Measurements from ENCODE around the gene POLR1E.

POLR1E gene

DNA sequence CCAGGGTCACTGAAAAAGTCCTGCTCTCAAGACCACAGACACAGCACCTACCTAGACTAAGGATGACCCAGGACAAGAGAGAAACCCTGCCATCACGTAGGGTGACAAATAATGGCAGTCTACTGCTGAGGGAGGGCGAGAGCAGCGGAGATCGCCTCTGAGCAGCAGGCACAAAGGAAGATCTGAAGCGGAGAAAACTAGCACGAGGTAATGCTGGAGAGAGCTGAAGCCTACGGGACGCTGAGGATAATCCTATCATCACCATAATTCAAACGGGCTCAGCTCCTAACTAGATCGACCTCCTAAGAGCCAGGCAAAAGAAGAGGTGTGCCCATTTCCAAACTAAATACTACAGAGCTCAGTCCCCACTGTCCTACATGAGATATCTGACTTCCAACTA is 49.2 kb downstream of the POLR1E start:
- DNase-seq (ENCODE audit: low spot score), result no peak

- DNase-seq (ENCODE audit: low spot score), result no peak
These were observed 52.4 kb downstream of the POLR1E start for GRCh38 chr9:37538099-37538498.

DNA sequence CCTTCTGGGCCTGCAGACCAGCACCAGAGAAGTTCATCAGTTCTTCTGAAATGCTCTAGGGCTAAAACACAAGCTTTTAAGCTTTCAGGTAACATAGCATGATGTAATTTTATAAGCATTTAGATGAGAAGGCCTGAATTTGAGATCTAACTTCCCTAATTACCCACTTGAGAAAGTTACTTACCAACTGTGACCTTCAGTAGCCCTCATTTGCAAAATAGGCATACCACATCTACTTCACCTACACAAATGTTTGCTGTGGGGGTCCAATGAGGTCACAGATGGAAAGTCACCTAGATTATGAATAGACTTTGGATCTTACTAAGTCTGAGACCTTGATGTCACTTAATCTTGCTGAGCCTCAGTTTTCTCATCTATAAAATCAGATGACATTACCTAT is 53.9 kb downstream of the POLR1E start:
- DNase-seq (ENCODE audit: low spot score), result no peak

DNA sequence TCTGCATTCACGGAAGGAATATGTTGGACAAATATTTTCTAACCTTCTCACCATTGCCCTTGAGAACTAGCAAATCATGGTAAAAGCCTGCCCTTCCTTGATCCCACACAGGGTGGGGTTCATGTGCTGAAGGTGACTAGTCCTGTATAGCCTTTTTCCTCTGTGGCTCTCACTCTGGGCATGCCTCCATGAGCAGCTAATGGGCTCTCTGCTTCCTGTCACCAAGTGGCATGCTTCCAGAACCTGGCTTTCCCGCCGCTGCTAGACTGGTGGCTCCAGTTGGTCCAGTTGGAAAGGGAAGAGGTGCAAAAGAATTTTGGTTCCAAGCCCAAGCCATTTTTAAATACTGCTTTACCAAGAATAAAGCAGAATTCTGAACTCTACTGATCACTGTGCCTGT is 54.9 kb downstream of the POLR1E start:
- DNase-seq (ENCODE audit: low spot score), result no peak

DNA sequence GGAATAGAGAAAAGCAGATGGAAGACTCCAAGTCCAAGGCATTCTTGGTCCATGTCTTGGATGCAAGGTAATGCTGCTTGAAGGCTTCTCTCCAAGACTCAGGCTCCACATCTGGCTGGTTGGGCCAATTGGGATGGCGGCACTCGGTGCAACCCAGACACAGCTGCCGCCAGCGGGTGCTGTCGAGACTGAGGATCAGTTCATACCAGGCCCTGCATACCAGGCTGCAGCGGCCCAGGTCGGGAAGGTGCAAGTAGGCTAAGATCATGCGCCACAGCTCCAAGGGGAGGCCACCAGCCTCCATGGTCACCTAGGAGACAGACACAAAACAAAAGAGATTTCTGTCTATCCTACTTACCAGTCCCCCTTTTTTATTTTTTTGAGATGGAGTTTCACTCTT is 55.7 kb downstream of the POLR1E start:
- no peak for DNase-seq (ENCODE audit: low spot score)

DNA sequence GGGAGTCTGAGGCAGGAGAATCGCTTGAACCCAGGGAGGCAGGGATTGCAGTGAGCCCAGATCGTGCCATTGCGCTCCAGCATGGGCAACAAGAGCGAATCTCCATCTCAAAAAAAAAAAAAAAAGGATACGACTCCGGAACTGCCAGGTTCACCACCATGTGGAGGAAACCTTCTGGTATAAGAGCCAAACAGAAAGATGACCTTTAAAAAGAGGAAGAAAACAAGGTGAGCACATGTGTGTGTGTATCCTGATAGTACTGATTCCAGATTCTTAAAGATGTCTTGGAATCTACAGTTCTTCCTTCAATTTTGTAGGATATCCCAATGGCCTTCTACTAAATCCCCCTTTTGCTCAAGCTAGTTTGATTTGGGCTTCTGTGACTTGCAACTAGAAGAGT is 56.7 kb downstream of the POLR1E start:
- no peak for DNase-seq (ENCODE audit: low spot score)

DNA sequence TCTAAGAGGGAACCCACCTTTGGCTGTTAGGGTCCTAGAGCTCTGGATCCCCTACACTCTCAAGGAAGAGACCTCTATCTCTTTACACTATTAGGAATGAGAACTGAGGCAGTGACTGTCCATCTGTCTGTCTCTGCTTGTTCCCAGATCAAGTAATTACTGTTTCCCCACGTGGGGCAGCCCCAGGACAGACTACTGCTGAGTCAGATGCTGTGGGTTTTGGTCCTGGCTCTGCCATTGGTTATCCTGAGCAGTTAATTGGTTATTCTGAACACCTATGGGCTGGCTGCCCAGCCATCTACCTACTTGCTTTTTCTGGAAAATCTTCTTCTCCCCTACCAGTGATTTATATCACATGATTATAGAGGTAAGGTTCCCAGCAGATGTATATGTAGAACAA is 57.1 kb downstream of the POLR1E start:
- no peak for DNase-seq (ENCODE audit: low spot score)

DNA sequence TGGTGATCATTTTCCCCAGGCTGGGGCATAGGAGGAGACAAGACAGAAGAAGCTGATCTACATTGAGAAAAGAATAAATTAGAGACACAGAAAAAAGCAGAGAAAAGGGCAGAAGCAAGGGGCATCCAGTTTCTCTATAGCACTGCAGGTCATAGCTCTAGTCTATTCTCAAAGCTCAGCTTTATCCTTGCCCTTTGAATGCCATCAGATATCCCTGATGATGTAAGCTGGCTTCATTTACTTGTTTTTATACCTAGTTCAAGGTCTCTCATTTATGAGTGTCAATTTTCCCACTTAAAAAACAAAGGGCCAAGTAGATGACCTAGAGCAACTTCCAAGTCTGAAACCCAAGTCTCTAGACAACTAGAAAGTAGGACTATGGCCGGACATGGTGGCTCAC is 57.7 kb downstream of the POLR1E start:
- DNase-seq (ENCODE audit: low spot score), result no peak

- no peak for DNase-seq (ENCODE audit: low spot score)
These were observed 61.7 kb downstream of the POLR1E start for GRCh38 chr9:37547328-37547878.

DNA sequence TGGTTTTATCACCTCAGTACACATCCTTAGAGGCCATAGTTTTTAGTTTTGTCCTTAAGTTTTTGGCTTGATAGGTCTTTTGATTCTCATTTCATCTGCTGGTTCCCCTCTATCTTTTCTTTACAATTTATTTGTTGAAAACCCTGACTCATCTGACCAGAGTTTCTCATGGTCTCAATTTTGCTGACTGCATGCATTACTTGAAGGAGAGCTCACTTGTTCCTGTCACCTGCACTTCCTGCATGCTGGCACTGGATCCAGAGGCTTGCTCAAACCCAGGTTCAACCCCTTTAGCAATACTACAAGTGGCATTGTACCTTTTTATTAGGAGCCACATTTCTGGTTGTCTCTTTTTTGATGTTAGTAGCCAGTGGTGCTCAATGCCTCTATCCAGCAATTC is 63.8 kb downstream of the POLR1E start:
- no peak for DNase-seq (ENCODE audit: low spot score)

- no peak for DNase-seq (ENCODE audit: low spot score)
These were observed 65.0 kb downstream of the POLR1E start for GRCh38 chr9:37550781-37551180.

DNA sequence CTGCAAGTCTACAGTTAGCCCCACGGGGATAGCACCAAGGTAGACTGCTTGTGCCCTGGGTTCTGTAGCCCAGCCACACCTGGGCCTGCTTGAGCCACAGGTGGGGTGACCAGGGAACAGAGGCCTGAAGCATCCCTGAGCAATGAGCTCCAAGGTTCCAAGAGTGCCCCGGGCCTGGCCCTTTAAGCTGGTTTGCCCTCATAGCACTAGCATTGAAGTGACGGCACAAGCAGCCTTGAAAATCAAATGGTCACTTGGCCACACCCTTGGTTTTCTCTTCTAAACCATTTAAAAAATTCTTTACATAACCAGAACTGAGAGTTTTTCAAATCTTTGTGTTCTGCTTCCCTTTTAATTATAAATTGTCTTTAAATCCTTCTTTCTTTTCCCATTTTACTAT is 65.7 kb downstream of the POLR1E start:
- no peak for DNase-seq (ENCODE audit: low spot score)

DNA sequence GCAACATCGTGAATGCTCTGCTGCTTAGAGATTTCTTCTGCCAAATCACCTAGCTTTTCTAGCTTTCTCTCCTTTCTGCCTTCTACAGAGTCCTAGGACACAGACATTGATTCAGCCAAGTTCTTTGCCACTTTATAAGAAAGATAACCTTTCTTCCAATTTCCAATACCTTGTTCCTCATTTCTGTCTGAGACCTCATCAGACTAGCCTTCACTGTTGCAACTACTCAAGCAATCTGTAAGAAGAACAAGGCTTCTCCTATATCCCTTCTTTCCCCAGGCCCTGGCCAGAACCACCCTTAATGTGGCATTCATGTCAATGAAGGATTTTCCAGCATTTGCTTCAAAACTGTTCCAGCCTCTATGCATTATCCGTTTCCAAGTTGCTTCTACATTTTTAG is 66.1 kb downstream of the POLR1E start:
- no peak for DNase-seq (ENCODE audit: low spot score)

All from CD4-positive, alpha-beta T cell treated with Interleukin-2 at 100 ng/mL for 4 hours (primary cell).